Caco-2 (cell line): Measurements from ENCODE around the gene ABHD12. TPM values are rescaled to one million over a fixed set of nuclear protein-coding genes. Genes with fewer than 3 reads are reported as not detected.

Source experiments
- BruUV-seq: library from RNA; stranded (reverse); fragments of 400-500 nt; replicated peaks from 2 replicates; lab custom pipeline; 2021; lab: Mats Ljungman, UMichigan
- CTCF ChIA-PET: fragments of 300-600 bp; sonication (Branson Sonifier 250); formaldehyde crosslinking; loops from one replicate; lab custom pipeline; 2022; ENCODE audit warnings: antibody characterized with exemption; lab: Charles Lee
- POLR2A ChIA-PET: fragments of 300-600 bp; sonication (Branson Sonifier 250); formaldehyde crosslinking; loops from one replicate; lab custom pipeline; 2022; ENCODE audit warnings: antibody characterized with exemption; lab: Charles Lee
- DNase-seq, 2 experiments: peaks; one replicate each; pipeline versions ENCODE4 v3.0.0 to v3.0.0-alpha.2; 2020 to 2022
- H3K27me3 ChIP-seq: replicated peaks from 2 replicates; pipeline ENCODE4 v1.6.0; 2011; ENCODE audit warnings: low read length; ENCODE audit not compliant: control insufficient read depth, insufficient read depth
- H3K36me3 ChIP-seq: 2 replicates; pipeline ENCODE4 v1.5.1; 2011; ENCODE audit warnings: low read length; ENCODE audit not compliant: control insufficient read depth, insufficient read depth
- H3K4me1 ChIP-seq: fragments of 250-450 bp; sonication (Bioruptor Pico); 2 replicates; pipeline ENCODE4 v1.5.1; 2020; ENCODE audit warnings: mild to moderate bottlenecking
- H3K4me3 ChIP-seq: 2 replicates; pipeline ENCODE4 v1.5.1; 2011; ENCODE audit warnings: low read depth, mild to moderate bottlenecking, control low read depth, low read length
- H3K9me3 ChIP-seq: fragments of 250-450 bp; sonication (Bioruptor Pico); 2 replicates; pipeline ENCODE4 v1.5.1; 2020; ENCODE audit warnings: mild to moderate bottlenecking, moderate library complexity
- H3K27ac Mint-ChIP-seq: one replicate; pipeline ENCODE4 v1.8.0; 2022; ENCODE audit warnings: mixed read lengths; ENCODE audit not compliant: unreplicated experiment
- H3K27me3 Mint-ChIP-seq: one replicate; pipeline ENCODE4 v1.8.0; 2022; ENCODE audit warnings: mixed read lengths; ENCODE audit not compliant: insufficient read depth, unreplicated experiment
- H3K36me3 Mint-ChIP-seq: one replicate; pipeline ENCODE4 v1.8.0; 2022; ENCODE audit warnings: mild to moderate bottlenecking, mixed read lengths; ENCODE audit not compliant: insufficient read depth, unreplicated experiment
- H3K4me1 Mint-ChIP-seq: one replicate; pipeline ENCODE4 v1.8.0; 2022; ENCODE audit warnings: low read depth, mixed read lengths; ENCODE audit not compliant: unreplicated experiment
- H3K4me3 Mint-ChIP-seq: one replicate; pipeline ENCODE4 v1.8.0; 2022; ENCODE audit warnings: mild to moderate bottlenecking, moderate library complexity, mixed read lengths; ENCODE audit not compliant: unreplicated experiment
- H3K9me3 Mint-ChIP-seq: one replicate; pipeline ENCODE4 v1.8.0; 2022; ENCODE audit warnings: mixed read lengths; ENCODE audit not compliant: unreplicated experiment
- CTCF ChIP-seq, 2 experiments: fragments of 200-600 bp in 1 of 2; IDR thresholded peaks; 1 replicate in 1 of 2; 2 replicates in 1 of 2; pipeline versions ENCODE4 v1.5.1 to v1.8.0; 2011 to 2022; ENCODE audit warnings: antibody characterized with exemption in 1 of 2, control low read depth in 1 of 2, inconsistent platforms in 1 of 2, low read depth in 1 of 2, low read length in 1 of 2, mild to moderate bottlenecking in 1 of 2, moderate library complexity in 1 of 2; ENCODE audit not compliant: insufficient read depth in 1 of 2, severe bottlenecking in 1 of 2, unreplicated experiment in 1 of 2
- intact Hi-C: fragments of 100-400 bp; cut with micrococcal nuclease; formaldehyde crosslinking; loops from one replicate; pipeline ENCODE4 v1.10.0; 2022; ENCODE audit not compliant: unreplicated experiment
- total RNA-seq: library from RNA; stranded (reverse); gene quantifications from 2 replicates; pipeline ENCODE4 v1.2.3, GENCODE V29; 2022

Gene ABHD12
- total RNA-seq, 1 experiment from 2014 or later = 104 TPM

- H3K27ac Mint-ChIP-seq = no peak overlapping the region
Measured at GRCh38 chr20:25324412-25324811, 66.2 kb downstream of the ABHD12 start.

GRCh38 chr20:25323496-25324246 is 67.0 kb downstream of the ABHD12 start:
- Histone ChIP-seq H3K4me3 (no peak overlapping the region), H3K27me3 (no peaks in the 10 kb centered on the region), H3K4me1 (no peaks in the 10 kb centered on the region), H3K36me3 (peaks cover 1% of the 10 kb centered on the region), H3K9me3 (no peaks in the 10 kb centered on the region)
- H3K4me3 Mint-ChIP-seq = no peak overlapping the region
- peaks cover 28% of the 10 kb centered on the region for H3K36me3 Mint-ChIP-seq
- BruUV-seq = no TSS peak
- intact Hi-C loops = no loop called here
- no peak for DNase-seq
- POLR2A ChIA-PET = no interaction called here
- H3K4me1 Mint-ChIP-seq = peaks cover 8% of the 10 kb centered on the region
- H3K27ac Mint-ChIP-seq = no peak overlapping the region
- H3K9me3 Mint-ChIP-seq = no peaks in the 10 kb centered on the region
- CTCF ChIA-PET = no interaction called here
- TF ChIP-seq CTCF (IDR thresholded peaks at IDR 0.05; ENCODE audit: insufficient read depth in 1 of 2, low read depth in 1 of 2, low read length in 1 of 2, severe bottlenecking in 1 of 2, unreplicated experiment in 1 of 2) = no peak
- no peaks in the 10 kb centered on the region for H3K27me3 Mint-ChIP-seq

More at GRCh38 chr20:25324412-25324811, 66.2 kb downstream of the ABHD12 start:
- Histone ChIP-seq H3K4me3 (no peak overlapping the region), H3K4me1 (no peaks in the 10 kb centered on the region), H3K36me3 (peaks cover 1% of the 10 kb centered on the region), H3K9me3 (no peaks in the 10 kb centered on the region), H3K27me3 (no peaks in the 10 kb centered on the region)
- no peak for DNase-seq
- no peaks in the 10 kb centered on the region for H3K27me3 Mint-ChIP-seq
- peaks cover 9% of the 10 kb centered on the region for H3K4me1 Mint-ChIP-seq
- ChIA-PET POLR2A (no interaction called here), CTCF (no interaction called here)
- TF ChIP-seq CTCF (IDR thresholded peaks at IDR 0.05; ENCODE audit: insufficient read depth in 1 of 2, low read depth in 1 of 2, low read length in 1 of 2, severe bottlenecking in 1 of 2, unreplicated experiment in 1 of 2) = no peak
- no TSS peak for BruUV-seq
- intact Hi-C loops = no loop called here
- H3K4me3 Mint-ChIP-seq = no peak overlapping the region
- no peaks in the 10 kb centered on the region for H3K9me3 Mint-ChIP-seq
- peaks cover 28% of the 10 kb centered on the region for H3K36me3 Mint-ChIP-seq

GRCh38 chr20:25321991-25322390 is 68.6 kb downstream of the ABHD12 start:
- Mint-ChIP-seq H3K27me3 (no peaks in the 10 kb centered on the region), H3K4me1 (peaks cover 8% of the 10 kb centered on the region), H3K4me3 (no peak overlapping the region), H3K36me3 (peaks cover 37% of the 10 kb centered on the region), H3K9me3 (no peaks in the 10 kb centered on the region), H3K27ac (no peak overlapping the region)
- ChIA-PET POLR2A (no interaction called here), CTCF (no interaction called here)
- Histone ChIP-seq H3K36me3 (peaks cover 1% of the 10 kb centered on the region), H3K27me3 (no peaks in the 10 kb centered on the region), H3K9me3 (no peaks in the 10 kb centered on the region), H3K4me3 (no peak overlapping the region), H3K4me1 (no peaks in the 10 kb centered on the region)
- intact Hi-C loops = no loop called here
- TF ChIP-seq CTCF (IDR thresholded peaks at IDR 0.05; ENCODE audit: insufficient read depth in 1 of 2, low read depth in 1 of 2, low read length in 1 of 2, severe bottlenecking in 1 of 2, unreplicated experiment in 1 of 2) = no peak
- DNase-seq = no peak
- BruUV-seq = no TSS peak
